HG02943 (cell line): ENCODE results near the gene HIVEP1.
A peak's percentile ranks its signal among the peaks of the same experiment; 100 is the strongest.

ENCODE experiments used
- ATAC-seq: cut with Tn5 transposase; IDR thresholded peaks from one replicate; pipeline ENCODE4 v1.9.1; 2021; ENCODE audit warnings: mild to moderate bottlenecking, low read depth, moderate library complexity; ENCODE audit not compliant: unreplicated experiment

HIVEP1 gene

GRCh38 chr6:12012038-12012557 lies at the start of gene HIVEP1:
Gene HIVEP1, plus strand, starts transcription at chr6:12012312. Its CDS starts 3,317 bp downstream, at chr6:12015629.
- peak; percentile 1 for ATAC-seq

DNA sequence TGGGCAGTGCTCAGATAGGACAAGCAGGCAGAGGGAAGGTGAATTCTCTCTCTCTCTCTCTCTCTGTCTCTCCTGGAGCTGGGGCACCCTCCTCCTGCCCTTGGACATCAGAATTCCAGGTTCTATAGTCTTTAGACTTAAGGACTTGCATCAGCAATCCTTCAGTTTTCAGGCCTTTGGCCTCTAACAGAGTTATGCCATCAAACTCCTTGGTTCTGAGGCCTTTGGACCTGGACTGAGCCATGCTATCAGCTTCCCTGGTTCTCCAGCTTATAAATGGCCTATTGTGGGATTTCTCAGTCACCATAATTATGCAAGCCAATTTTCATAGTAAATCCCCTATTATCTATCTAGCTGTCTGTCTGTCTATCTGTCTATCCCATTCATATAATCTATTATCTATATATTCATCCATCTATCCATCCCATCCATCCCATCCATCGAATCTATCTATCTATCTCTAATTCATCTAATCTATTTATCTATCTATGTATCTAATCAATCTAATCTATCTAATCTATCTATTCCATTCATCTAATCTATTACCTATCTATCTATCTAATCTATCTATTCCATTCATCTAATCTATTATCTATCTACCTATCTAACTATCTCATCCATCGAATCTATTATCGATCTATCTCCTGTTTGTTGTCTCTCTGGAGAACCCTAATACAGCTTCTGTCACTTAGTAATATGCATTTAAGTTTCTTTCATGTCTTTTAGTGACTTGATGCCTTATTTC lies 48.2 kb upstream of the HIVEP1 start:
- no peak for ATAC-seq

DNA sequence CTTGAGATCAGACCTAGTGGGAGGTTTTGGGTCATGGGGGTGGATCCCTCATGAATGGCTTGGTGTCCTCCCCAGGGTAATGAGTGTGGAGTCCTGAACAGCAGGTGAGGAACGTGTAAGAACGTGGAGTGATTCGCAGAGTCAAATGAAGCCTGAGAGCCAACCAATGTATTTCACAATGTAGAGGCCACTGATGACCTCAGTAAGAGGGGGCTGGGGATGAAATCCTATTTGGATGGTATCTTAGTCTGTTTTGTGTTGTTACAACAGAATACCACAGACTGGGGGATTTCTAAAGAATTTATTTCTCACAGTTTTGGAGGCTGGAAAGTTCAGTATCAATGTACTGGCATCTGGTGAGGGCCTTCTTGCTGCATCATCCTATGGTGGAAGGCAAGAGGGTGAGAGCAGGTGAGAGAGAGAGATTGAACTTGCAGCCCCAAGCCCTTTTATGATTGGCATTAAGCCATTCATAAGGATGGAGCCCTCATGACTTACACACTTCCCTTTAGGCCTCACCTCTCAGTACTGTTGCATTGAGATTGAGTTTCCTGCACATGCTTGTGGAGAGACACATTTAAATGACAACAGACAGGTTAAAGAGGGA lies 47.3 kb upstream of the HIVEP1 start:
- no peak for ATAC-seq

- no peak for ATAC-seq
Measured at GRCh38 chr6:11965499-11965898, 46.6 kb upstream of the HIVEP1 start.

DNA sequence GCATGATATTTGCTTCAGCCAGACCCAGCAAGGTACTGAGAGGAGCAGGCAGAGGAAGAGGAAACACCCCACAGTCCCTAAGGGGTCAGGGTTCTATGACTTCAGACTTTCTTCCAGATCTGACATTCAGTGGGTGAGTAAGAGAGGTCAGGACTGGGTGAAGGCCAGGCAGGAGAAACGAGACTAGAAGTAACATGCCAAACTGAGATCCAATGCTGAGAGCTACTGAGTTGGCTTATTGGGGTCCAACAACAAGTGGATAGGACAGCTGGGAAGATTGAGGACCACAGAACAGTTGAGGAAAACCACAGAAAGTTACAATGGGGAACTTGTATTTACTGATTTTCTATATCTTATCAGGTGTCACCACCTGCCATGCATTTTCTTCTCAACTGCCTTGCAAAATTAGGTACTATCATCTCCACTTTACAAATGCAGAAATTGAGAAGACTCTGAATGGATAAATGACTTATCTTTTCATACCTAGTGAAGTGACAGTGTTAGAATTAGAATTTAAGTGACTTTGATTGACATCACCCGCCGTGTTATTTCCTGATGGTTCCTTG lies 43.8 kb upstream of the HIVEP1 start:
- ATAC-seq = peak; percentile 77

- ATAC-seq = no peak
Measured at GRCh38 chr6:11969092-11969491, 43.0 kb upstream of the HIVEP1 start.

DNA sequence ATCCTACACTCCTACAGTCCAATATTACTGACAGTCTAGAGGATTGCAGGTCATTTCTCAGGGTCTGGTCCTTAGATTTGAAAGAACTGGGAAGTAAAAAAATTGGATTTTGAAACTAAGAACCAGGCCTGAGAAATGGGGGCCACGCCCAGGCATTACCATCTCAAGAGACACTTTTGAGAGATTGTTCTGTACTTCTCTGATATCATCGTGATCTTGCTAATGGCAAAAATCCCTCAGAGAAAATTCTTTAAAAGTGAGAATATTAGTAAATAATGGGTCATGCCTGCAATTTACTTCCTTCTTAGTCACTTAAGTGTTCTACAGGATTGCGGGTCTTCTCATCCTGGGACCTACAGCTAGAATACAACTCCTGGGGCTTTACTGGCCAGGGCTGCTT lies 42.0 kb upstream of the HIVEP1 start:
- no peak for ATAC-seq

DNA sequence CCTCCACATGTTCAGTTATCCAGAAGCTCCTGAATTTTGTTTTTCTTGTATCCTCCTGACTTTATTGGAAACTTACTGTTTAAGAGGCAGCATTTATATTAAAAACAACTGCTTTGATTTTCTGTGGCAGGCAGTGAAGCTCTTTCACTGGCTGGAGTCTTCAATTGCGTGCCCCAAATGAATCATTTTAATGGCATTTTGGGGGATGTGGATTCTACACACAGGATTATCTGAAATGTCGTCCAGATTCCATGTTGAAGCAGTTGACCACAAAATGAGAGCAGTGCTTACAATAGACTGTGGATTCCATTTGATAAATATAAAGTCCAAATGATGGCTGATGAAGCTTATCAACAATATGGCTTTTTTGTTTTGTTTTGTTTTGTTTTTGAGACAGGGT lies 41.0 kb upstream of the HIVEP1 start:
- no peak for ATAC-seq

GRCh38 chr6:11972270-11972669 lies 39.8 kb upstream of the HIVEP1 start:
- no peak for ATAC-seq

DNA sequence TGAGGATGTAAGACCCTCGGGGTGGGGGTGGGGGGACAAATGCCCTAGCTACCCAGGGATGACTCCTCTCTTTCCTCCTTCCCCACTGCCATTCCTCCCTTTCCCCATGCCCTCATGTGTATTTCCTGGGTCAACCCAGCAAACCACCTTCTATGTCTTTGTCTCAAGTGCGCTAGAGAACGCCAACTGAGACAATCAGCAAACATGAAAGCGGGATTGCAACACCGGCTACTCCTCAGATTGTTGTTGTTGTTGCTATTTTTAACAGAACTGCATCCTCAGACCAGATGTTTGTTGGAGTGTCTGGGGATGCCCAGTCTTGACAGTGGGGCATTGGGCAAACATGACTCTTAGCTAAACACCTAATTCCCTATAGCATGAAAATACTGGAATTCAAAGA lies 39.3 kb upstream of the HIVEP1 start:
- ATAC-seq = no peak

DNA sequence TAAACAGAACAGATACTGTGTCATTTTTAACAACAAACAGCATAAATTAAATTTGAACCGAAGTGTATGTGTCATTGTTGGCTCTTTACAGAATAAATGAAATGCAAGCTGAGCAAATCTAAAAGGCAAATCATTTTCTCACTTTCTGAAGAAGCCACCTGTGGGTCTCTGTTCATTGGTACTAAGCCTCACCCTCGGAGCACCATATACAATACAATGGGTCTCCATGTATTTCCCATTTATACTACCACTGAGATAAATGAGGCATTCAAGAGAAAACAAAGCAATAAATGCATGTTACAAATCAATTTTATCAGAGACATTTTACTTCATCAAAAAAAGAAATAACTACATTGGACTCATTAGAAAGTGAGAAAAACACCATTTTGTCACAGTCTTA lies 38.9 kb upstream of the HIVEP1 start:
- ATAC-seq = no peak

GRCh38 chr6:11974089-11974488 lies 38.0 kb upstream of the HIVEP1 start:
- no peak for ATAC-seq

DNA sequence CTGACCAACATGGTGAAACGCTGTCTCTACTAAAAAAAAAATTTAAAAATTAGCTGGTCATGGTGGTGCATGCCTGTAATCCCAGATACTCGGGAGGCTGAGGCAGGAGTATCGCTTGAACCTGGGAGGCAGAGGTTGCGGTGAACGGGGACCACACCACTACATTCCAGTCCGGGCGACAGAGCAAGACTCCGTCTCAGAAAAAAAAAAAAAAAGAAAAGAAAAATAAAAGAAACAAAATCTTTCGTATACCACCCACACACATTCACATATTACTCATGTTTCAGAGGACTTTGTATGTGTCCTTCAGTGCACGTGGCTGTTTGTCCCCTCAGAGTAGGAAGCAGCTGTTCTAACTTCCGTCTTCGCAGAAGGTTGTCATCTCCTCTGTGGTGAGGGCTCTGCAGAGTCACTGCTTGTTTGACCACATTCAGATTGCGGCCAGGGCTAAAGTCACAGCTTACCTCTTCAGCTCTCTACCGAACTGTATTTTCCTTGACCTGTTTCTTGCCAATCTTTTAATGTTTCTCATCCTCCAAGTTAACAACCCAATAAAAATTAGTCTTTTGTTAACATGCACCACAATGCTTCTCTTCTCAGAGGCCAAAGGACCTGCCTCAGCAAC lies 36.6 kb upstream of the HIVEP1 start:
- peak; percentile 92 for ATAC-seq

DNA sequence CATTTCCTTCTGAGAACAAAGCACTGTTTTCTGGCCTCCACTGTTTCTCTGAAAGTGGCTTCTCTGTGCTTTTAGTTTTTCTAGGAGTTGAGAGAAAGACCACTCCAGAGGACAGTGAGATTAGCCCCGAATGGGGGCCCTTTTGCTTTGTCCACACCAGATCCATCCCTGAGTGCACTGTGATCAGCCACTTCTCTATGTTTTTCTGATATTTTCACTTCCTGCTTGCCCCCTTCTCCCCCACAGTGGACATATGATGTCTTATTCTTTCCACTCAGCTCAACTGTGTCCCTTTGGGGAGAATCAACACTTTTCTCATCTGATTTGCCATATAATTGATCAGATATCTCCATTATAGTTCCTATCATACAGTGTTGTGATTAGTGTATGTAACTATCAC lies 35.6 kb upstream of the HIVEP1 start:
- ATAC-seq = no peak

DNA sequence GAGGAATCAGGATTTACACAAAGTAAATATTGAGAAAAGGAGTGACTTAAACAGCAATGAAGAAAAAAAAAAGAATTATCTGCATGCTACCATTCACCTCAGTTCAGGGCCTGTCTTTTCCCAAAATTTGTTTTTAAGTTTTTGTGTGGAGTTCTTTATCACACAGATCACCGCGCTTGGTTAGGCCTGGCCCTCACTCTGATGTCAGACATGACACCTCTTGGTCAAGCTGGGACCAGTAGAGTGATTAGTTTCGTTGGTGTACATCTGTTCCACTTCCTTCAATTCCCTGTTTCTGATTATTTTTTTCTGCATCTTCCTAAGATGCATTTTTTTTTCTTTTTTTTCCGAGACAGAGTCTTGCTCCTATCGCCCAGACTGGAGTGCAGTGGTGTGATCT lies 34.9 kb upstream of the HIVEP1 start:
- ATAC-seq = no peak

GRCh38 chr6:11977738-11978137 lies 34.4 kb upstream of the HIVEP1 start:
- no peak for ATAC-seq

DNA sequence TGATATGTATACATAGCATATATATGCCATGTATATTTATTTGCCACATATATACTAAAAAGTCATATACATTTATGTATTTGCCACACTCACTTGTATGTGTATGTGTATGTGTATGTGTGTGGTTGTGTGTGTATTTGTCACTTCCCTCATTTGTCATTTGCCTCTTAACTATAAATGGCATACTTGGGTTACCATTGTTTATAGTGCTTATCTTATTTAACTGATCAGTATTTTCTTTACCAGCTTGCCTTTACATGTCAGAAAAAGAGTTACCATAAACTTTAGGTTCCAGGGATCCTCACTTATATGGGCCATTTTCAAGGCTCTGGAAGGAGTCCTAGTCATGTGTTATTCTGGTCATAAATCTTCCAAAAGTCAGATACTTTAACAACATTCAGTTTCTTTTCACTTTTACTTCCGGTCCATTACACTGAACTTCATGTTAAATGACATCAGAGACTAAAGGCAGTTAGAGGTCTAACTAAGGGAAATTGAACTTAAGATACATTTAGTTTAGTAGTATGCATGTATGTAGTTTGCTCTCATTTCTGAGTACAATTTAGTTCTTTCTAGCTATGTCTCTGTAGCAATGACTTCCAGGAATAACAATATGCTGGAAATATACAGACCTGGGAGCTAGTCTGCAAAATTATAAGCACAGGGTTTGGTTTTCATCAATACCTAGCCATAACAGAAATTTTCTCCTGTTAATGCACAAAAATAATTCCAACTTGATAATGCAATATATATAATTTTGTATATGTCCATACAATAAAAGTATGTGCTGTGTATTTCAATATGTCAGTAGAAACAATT lies 33.7 kb upstream of the HIVEP1 start:
- no peak for ATAC-seq

- no peak for ATAC-seq
Measured at GRCh38 chr6:11979866-11980265, 32.2 kb upstream of the HIVEP1 start.

DNA sequence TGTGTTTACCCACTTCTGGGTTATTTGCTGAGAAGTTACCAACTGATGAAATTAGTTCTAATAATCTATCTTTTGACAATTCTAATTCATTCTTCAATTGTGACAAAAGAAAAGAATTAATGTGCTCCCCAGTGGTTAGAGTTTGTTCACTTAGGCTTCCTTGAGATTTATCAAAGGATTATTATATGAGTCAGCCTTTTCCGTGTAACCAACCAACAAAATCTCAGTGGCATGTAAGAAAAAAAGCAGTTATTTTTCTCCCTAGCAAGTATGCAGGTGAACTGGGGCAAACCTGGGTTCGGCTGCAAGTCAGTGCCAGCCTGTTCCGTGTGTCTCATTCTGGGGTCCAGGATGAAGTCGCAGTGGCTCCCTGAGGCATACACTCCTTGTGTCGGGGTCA lies 28.8 kb upstream of the HIVEP1 start:
- ATAC-seq = no peak

DNA sequence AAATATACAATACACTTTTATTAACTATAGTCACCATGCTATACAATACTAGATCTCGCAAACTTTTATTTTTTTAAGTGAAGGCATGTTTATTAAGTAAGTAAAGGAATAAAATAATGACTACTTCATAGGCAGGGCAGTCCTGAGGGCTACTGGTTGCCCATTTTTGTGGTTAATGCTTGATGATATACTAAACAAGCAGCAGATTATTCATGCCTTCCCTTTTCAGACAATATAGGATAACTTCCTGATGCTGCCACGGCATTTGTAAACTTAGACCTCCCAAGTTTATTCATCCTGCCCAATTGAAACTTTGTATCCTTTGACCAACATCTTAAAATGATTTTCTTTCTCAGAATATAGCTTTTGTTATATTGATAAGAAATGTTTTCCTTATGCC lies 24.7 kb upstream of the HIVEP1 start:
- ATAC-seq = no peak

- ATAC-seq = no peak
Measured at GRCh38 chr6:11989386-11989785, 22.7 kb upstream of the HIVEP1 start.
